IMR-90 (cell line): ENCODE data around the gene CDH16. TPM values are rescaled to one million over a fixed set of nuclear protein-coding genes. Genes with fewer than 3 reads are reported as not detected.

Experiments
- ATAC-seq: fragments of 200-7000 bp; cut with Tn5 transposase; 2 replicates; pipeline ENCODE4 v1.9.1; 2020; ENCODE audit warnings: low read depth, mild to moderate bottlenecking, moderate library complexity
- BruUV-seq: library from RNA; stranded (reverse); fragments of 400-500 nt; replicated peaks from 2 replicates; lab custom pipeline; 2021; lab: Mats Ljungman, UMichigan
- CTCF ChIA-PET: fragments of 300-600 bp; formaldehyde crosslinking; extraction: SDS; loops from one replicate; lab custom pipeline; 2021; ENCODE audit warnings: antibody characterized with exemption; lab: Yijun Ruan, JAX
- POLR2A ChIA-PET: fragments of 300-600 bp; sonication (Branson Sonifier 250); formaldehyde crosslinking; loops from one replicate; lab custom pipeline; 2022; ENCODE audit warnings: antibody characterized with exemption; ENCODE audit not compliant: unreplicated experiment; lab: Charles Lee
- DNase-seq: peaks from one replicate; pipeline ENCODE4 v3.0.0; 2013
- H2AFZ ChIP-seq: replicated peaks from 2 replicates; pipeline ENCODE3; 2013; ENCODE audit warnings: low read length, mild to moderate bottlenecking; ENCODE audit not compliant: poor library complexity
- H2AK5ac ChIP-seq: 2 replicates; pipeline ENCODE4 v1.6.1; 2013; ENCODE audit warnings: low read depth, low read length, inconsistent platforms
- H2AK9ac ChIP-seq: replicated peaks from 2 replicates; pipeline ENCODE3; 2013; ENCODE audit warnings: mild to moderate bottlenecking, low read depth, low read length, moderate library complexity; ENCODE audit not compliant: poor library complexity
- H2BK120ac ChIP-seq: 2 replicates; pipeline ENCODE4 v1.6.1; 2013; ENCODE audit warnings: low read depth, low read length, inconsistent platforms
- H2BK15ac ChIP-seq: 3 replicates; pipeline ENCODE4 v1.6.1; 2013; ENCODE audit warnings: low read depth, low read length, inconsistent platforms
- H2BK20ac ChIP-seq: 2 replicates; pipeline ENCODE4 v1.6.1; 2013; ENCODE audit warnings: low read depth, mild to moderate bottlenecking, inconsistent platforms, low read length, moderate library complexity
- H2BK5ac ChIP-seq: 2 replicates; pipeline ENCODE4 v1.6.1; 2013; ENCODE audit warnings: mild to moderate bottlenecking, low read depth, low read length, inconsistent platforms; ENCODE audit not compliant: poor library complexity, severe bottlenecking
- H3K14ac ChIP-seq: replicated peaks from 2 replicates; pipeline ENCODE4 v1.6.1; 2013; ENCODE audit warnings: low read depth, low read length, inconsistent platforms
- H3K18ac ChIP-seq: 2 replicates; pipeline ENCODE4 v1.6.1; 2013; ENCODE audit warnings: low read depth, low read length, control low read depth
- H3K23ac ChIP-seq: 2 replicates; pipeline ENCODE4 v1.6.1; 2013; ENCODE audit warnings: low read depth, low read length, inconsistent platforms
- H3K27ac ChIP-seq: 2 replicates; pipeline ENCODE4 v1.5.1; 2013; ENCODE audit warnings: mild to moderate bottlenecking, control low read depth, low read length; ENCODE audit not compliant: insufficient read depth
- H3K27me3 ChIP-seq: 2 replicates; pipeline ENCODE4 v1.6.1; 2013; ENCODE audit warnings: low read length; ENCODE audit not compliant: control insufficient read depth, insufficient read depth
- H3K36me3 ChIP-seq: 2 replicates; pipeline ENCODE4 v1.6.1; 2013; ENCODE audit warnings: low read length, mixed read lengths; ENCODE audit not compliant: control insufficient read depth, insufficient read depth
- H3K4ac ChIP-seq: 2 replicates; pipeline ENCODE4 v1.6.1; 2013; ENCODE audit warnings: low read depth, low read length, inconsistent platforms
- H3K4me1 ChIP-seq: 2 replicates; pipeline ENCODE4 v1.6.1; 2013; ENCODE audit warnings: low read length, mixed read lengths; ENCODE audit not compliant: control insufficient read depth, insufficient read depth
- H3K4me2 ChIP-seq: 2 replicates; pipeline ENCODE4 v1.6.1; 2013; ENCODE audit warnings: low read depth, mild to moderate bottlenecking, control low read depth, low read length, moderate library complexity
- H3K4me3 ChIP-seq: 2 replicates; pipeline ENCODE4 v1.5.1; 2013; ENCODE audit warnings: low read depth, mild to moderate bottlenecking, control low read depth, low read length, moderate library complexity; ENCODE audit not compliant: insufficient read depth
- H3K56ac ChIP-seq: 2 replicates; pipeline ENCODE4 v1.6.1; 2013; ENCODE audit warnings: low read length, inconsistent platforms; ENCODE audit not compliant: insufficient read depth; ENCODE audit errors: extremely low read depth
- H3K79me1 ChIP-seq, 2 experiments: 2 replicates each; pipeline ENCODE4 v1.6.1; 2013; ENCODE audit warnings: low read length in 2 of 2, inconsistent platforms in 1 of 2, low read depth in 1 of 2
- H3K9ac ChIP-seq: 2 replicates; pipeline ENCODE4 v1.6.1; 2013; ENCODE audit warnings: low read depth, low read length, control low read depth
- H3K9me1 ChIP-seq: 2 replicates; pipeline ENCODE4 v1.6.1; 2013; ENCODE audit warnings: low read length, inconsistent platforms; ENCODE audit not compliant: insufficient read depth
- H3K9me3 ChIP-seq: 2 replicates; pipeline ENCODE4 v1.6.1; 2013; ENCODE audit warnings: low read length; ENCODE audit not compliant: control insufficient read depth, insufficient read depth
- H4K20me1 ChIP-seq: 2 replicates; pipeline ENCODE4 v1.6.1; 2013; ENCODE audit warnings: low read length, inconsistent platforms; ENCODE audit not compliant: insufficient read depth
- H4K5ac ChIP-seq: 2 replicates; pipeline ENCODE4 v1.6.1; 2013; ENCODE audit warnings: mild to moderate bottlenecking, low read depth, low read length, control low read depth
- H4K8ac ChIP-seq, 2 experiments: 2 replicates each; pipeline ENCODE4 v1.6.1; 2013; ENCODE audit warnings: low read depth in 2 of 2, low read length in 2 of 2, control low read depth in 1 of 2, inconsistent platforms in 1 of 2
- H4K91ac ChIP-seq: 2 replicates; pipeline ENCODE4 v1.6.1; 2013; ENCODE audit warnings: low read depth, low read length, inconsistent platforms; ENCODE audit not compliant: insufficient read depth
- BHLHE40 ChIP-seq: fragments of 150-350 bp; IDR thresholded peaks from 2 replicates; pipeline ENCODE4 v1.6.1; 2016; ENCODE audit warnings: mild to moderate bottlenecking, low read depth, low read length
- CEBPB ChIP-seq: IDR thresholded peaks from 2 replicates; pipeline ENCODE4 v1.6.1; 2012; ENCODE audit warnings: low read depth, low read length, improper control_type of control experiment
- CHD1 ChIP-seq: IDR thresholded peaks from 2 replicates; pipeline ENCODE4 v1.6.1; 2012; ENCODE audit warnings: low read depth, low read length, improper control_type of control experiment
- CTCF ChIP-seq: conservative IDR thresholded peaks from 2 replicates; pipeline ENCODE4 v1.5.1; 2012; ENCODE audit warnings: mild to moderate bottlenecking, low read depth, low read length, improper control_type of control experiment
- FOS ChIP-seq: fragments of 150-350 bp; IDR thresholded peaks from 2 replicates; pipeline ENCODE4 v1.6.1; 2016; ENCODE audit warnings: low read depth, low read length
- MAFK ChIP-seq: IDR thresholded peaks from 2 replicates; pipeline ENCODE4 v1.6.1; 2012; ENCODE audit warnings: low read depth, low read length, improper control_type of control experiment
- MAZ ChIP-seq: IDR thresholded peaks from 2 replicates; pipeline ENCODE4 v1.6.1; 2012; ENCODE audit warnings: low read depth, mild to moderate bottlenecking, low read length, improper control_type of control experiment, moderate library complexity, borderline replicate concordance
- MXI1 ChIP-seq: IDR thresholded peaks from 2 replicates; pipeline ENCODE4 v1.6.1; 2012; ENCODE audit warnings: low read depth, mild to moderate bottlenecking, low read length, moderate library complexity, borderline replicate concordance
- NFE2L2 ChIP-seq: fragments of 150-350 bp; IDR thresholded peaks from 2 replicates; pipeline ENCODE4 v1.6.1; 2016; ENCODE audit warnings: low read depth, mild to moderate bottlenecking, low read length
- POLR2A ChIP-seq: IDR thresholded peaks from 2 replicates; pipeline ENCODE4 v1.6.1; 2012; ENCODE audit warnings: mild to moderate bottlenecking, low read depth, low read length
- RAD21 ChIP-seq: IDR thresholded peaks from 2 replicates; pipeline ENCODE4 v1.6.1; 2012; ENCODE audit warnings: low read length, improper control_type of control experiment
- RCOR1 ChIP-seq: IDR thresholded peaks from 2 replicates; pipeline ENCODE4 v1.6.1; 2012; ENCODE audit warnings: mild to moderate bottlenecking, low read length, improper control_type of control experiment; ENCODE audit not compliant: insufficient replicate concordance
- RFX5 ChIP-seq: IDR thresholded peaks from 2 replicates; pipeline ENCODE4 v1.8.0; 2012; ENCODE audit warnings: low read depth, mild to moderate bottlenecking, low read length, moderate library complexity
- SMC3 ChIP-seq: fragments of 150-350 bp; IDR thresholded peaks from 2 replicates; pipeline ENCODE4 v1.6.1; 2016; ENCODE audit warnings: low read depth, mild to moderate bottlenecking, antibody characterized with exemption, low read length, moderate library complexity
- dilution Hi-C: fragments of 300-500 bp; cut with HindIII; formaldehyde crosslinking; loops from one replicate; pipeline ENCODE4 v1.14.3; 2018; ENCODE audit warnings: low sequenced_read_pairs; ENCODE audit not compliant: unreplicated experiment
- in situ Hi-C: fragments of 300-500 bp; cut with MboI; formaldehyde crosslinking; loops from 3 replicates; pipeline ENCODE4 v1.14.3; 2019; ENCODE audit warnings: low sequenced_read_pairs, inconsistent platforms, mixed read lengths
- intact Hi-C: fragments of 100-400 bp; cut with micrococcal nuclease; formaldehyde crosslinking; loops from 2 replicates; pipeline ENCODE4 v1.10.0; 2022
- polyA plus RNA-seq, 3 experiments: library from polyadenylated mRNA; depleted of rRNA; stranded (reverse); fragments of >200 nt; gene quantifications; 2 replicates each; pipeline ENCODE4 v1.2.3, GENCODE V29; 2012; ENCODE audit warnings: low replicate concordance in 1 of 3
- total RNA-seq: library from RNA; depleted of rRNA; stranded (reverse); fragments of >200 nt; gene quantifications from 2 replicates; pipeline ENCODE4 v1.2.3, GENCODE V29; 2012
- TF ChIP-seq, protein P1 (sequence below): fragments of 150-350 bp; IDR thresholded peaks from 2 replicates; pipeline ENCODE4 v1.6.1; 2016; ENCODE audit warnings: low read depth, mild to moderate bottlenecking, low read length, moderate library complexity, borderline replicate concordance
- TF ChIP-seq, protein P2 (sequence below): fragments of 150-350 bp; IDR thresholded peaks from 2 replicates; pipeline ENCODE4 v1.6.1; 2017; ENCODE audit warnings: mild to moderate bottlenecking, antibody characterized with exemption, low read length, low read depth

CDH16 gene
- total and polyA plus RNA-seq, 2 of the 4 experiments (the other 2 are of a cell fraction), result not detected

- peak overlapping the region; percentile 98; the same call in 1 of the 2 replicates for H2BK120ac ChIP-seq
- TF ChIP-seq, protein P1, sequence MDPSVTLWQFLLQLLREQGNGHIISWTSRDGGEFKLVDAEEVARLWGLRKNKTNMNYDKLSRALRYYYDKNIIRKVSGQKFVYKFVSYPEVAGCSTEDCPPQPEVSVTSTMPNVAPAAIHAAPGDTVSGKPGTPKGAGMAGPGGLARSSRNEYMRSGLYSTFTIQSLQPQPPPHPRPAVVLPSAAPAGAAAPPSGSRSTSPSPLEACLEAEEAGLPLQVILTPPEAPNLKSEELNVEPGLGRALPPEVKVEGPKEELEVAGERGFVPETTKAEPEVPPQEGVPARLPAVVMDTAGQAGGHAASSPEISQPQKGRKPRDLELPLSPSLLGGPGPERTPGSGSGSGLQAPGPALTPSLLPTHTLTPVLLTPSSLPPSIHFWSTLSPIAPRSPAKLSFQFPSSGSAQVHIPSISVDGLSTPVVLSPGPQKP, result no peak
- TF ChIP-seq RFX5 (no peak), BHLHE40 (no peak), POLR2A (no peak), MAFK (no peak), NFE2L2 (no peak), MXI1 (no peak), CHD1 (no peak), CTCF (no peak), FOS (no peak), RCOR1 (no peak), RAD21 (no peak), MAZ (no peak), SMC3 (no peak), CEBPB (no peak)
- TF ChIP-seq, protein P2, sequence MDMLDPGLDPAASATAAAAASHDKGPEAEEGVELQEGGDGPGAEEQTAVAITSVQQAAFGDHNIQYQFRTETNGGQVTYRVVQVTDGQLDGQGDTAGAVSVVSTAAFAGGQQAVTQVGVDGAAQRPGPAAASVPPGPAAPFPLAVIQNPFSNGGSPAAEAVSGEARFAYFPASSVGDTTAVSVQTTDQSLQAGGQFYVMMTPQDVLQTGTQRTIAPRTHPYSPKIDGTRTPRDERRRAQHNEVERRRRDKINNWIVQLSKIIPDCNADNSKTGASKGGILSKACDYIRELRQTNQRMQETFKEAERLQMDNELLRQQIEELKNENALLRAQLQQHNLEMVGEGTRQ, result no peak
- POLR2A ChIA-PET, result no interaction called here
These were observed 45.0 kb downstream of the CDH16 start for GRCh38 chr16:66873685-66874055.

More at GRCh38 chr16:66873685-66874055, 45.0 kb downstream of the CDH16 start:
- Histone ChIP-seq H3K36me3 (no peaks in the 10 kb centered on the region), H4K5ac (no peak overlapping the region), H2BK5ac (peak overlapping the region; percentile 50), H2AK5ac (peak overlapping the region; percentile 99), H3K27me3 (no peaks in the 10 kb centered on the region), H3K79me1 (no peaks in the 10 kb centered on the region), H4K20me1 (peaks cover 3% of the 10 kb centered on the region; the same call in 1 of the 2 replicates), H2AK9ac (no peak overlapping the region), H4K91ac (peak overlapping the region; percentile 97; the same call in 1 of the 2 replicates), H3K4me1 (peaks cover 12% of the 10 kb centered on the region), H2BK15ac (no peak overlapping the region), H2AFZ (no peak overlapping the region), H3K9me1 (peaks cover 10% of the 10 kb centered on the region), H3K9me3 (no peaks in the 10 kb centered on the region), H3K56ac (no peak overlapping the region), H3K9ac (no peak overlapping the region), H3K4me2 (no peak overlapping the region), H3K18ac (no peak overlapping the region), H3K4me3 (no peak overlapping the region), H3K4ac (peak overlapping the region; percentile 99), H2BK20ac (no peak overlapping the region), H3K23ac (no peak overlapping the region), H4K8ac (peak overlapping the region; percentile 58 to 71; a peak in 2 of 4 replicates), H3K14ac (no peak overlapping the region; the same call in 1 of the 2 replicates), H3K27ac (peak overlapping the region; percentile 76)
- no peak for ATAC-seq
- DNase-seq, result no peak
- in situ Hi-C loops, result no loop called here
- dilution Hi-C loops, result no loop called here
- BruUV-seq, result no TSS peak
- CTCF ChIA-PET, result interaction anchor here (0.6 to 1.5 kb wide), 9 partner anchors 9 to 271 kb away, joined by 3 to 9 read pairs (median 4); partner anchors contain the start of gene NAE1
- intact Hi-C loops, result loop anchor here (1.0 to 5.0 kb wide), 3 partner anchors 43 to 265 kb away; partner anchors contain the start of gene NAE1
